ENCODE results near the gene PDF. TPM values are rescaled to one million over a fixed set of nuclear protein-coding genes. Genes with fewer than 3 reads are reported as not detected.

Gene PDF
- 12.3 and 21.5 TPM in 2 replicates for total RNA-seq (2014; rRNA removed; shearing (Covaris generic))
- 18.0 and 20.9 TPM in 2 replicates for polyA plus RNA-seq (2016; fragmentation: Nextera tagmentation; extraction: Ambion mirVana)

DNA sequence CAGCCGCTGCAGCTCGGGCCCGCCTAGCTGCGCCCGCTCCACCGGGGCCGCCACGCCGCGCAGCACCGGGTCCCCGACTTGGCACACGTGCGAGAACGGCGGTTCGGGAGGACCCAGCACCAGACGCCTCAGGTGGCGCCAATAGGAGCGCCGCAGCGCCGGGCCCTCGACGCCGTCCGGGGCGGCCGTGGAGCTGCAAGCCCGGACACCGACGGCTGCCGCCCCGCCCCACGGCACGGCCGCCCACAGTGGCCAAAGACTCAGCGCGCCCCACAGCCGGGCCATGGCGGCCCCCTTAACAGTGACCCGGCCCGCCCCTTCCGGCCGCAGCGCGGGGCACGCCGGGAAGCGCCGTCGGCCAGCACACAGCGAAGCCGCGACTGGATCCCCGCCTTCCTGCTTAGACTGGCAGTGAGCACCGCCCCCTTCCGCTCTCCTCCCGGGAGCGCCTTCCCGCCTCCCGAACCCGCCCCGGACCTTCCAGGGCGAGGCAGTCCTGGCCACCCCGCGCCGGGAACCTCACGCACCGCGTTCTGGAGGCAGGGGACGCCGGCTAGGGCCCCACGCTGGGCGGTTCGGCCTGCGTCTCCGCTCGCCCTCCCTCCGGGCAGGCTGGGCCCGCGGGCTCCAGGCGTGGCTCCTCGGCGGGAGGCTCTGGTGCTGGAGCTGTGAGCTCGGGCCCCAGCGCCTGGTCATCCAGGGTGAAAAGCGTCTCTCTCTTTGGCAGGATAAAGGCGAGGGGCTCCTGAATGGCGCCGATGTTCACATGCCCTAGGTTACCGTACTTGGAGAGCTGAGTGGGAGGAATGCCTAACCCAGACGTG, at the start of gene PDF:
TSS of gene PDF (minus strand) at position 303 of the 824 bp plus-strand sequence. CDS start at position 285, 18 bp downstream.
- Histone ChIP-seq H3K27me3 (replicated peaks; ENCODE audit: insufficient read depth) (no peaks in the 10 kb centered on the region), H3K36me3 (ENCODE audit: low read depth) (peaks cover 24% of the 10 kb centered on the region), H3K4me2 (ENCODE audit: unreplicated experiment) (peak within 1 kb of the TSS; percentile 84), H4K20me1 (ENCODE audit: insufficient read depth) (no peaks in the 10 kb centered on the region; the same call in 1 of the 2 replicates), H2AFZ (peak within 1 kb of the TSS; percentile 82), H3K9me2 (ENCODE audit: insufficient read depth) (no peaks in the 10 kb centered on the region), H3K79me2 (ENCODE audit: insufficient read depth) (peaks cover 84% of the 10 kb centered on the region), H3F3A (ENCODE audit: insufficient read depth) (peaks cover 27% of the 10 kb centered on the region), H3K27ac (peak within 1 kb of the TSS; percentile 75), H3K9ac (peak within 1 kb of the TSS; percentile 86), H3K4me3 (peak within 1 kb of the TSS; percentile 77), H3K4me1 (ENCODE audit: insufficient read depth) (peaks cover 28% of the 10 kb centered on the region), H3K9me3 (ENCODE audit: low read depth) (no peaks in the 10 kb centered on the region)
- DNase-seq = peak; percentile 99
- no peak for TF ChIP-seq EZH2phosphoT487 (IDR thresholded peaks at IDR 0.05; ENCODE audit: insufficient read depth, low read depth)
- 1 to 2% methylated on average over 61 to 70 of the region's 93 CpGs for WGBS, 2 experiments (ENCODE audit: low coverage in 1 of 2, low lambda C conversion rate in 2 of 2, missing lambda C conversion rate in 2 of 2)
- in situ Hi-C loops (cut with MboI) = no loop called here

- Histone ChIP-seq H3K79me2 (ENCODE audit: insufficient read depth) (peaks cover 90% of the 10 kb centered on the region), H3K9me2 (ENCODE audit: insufficient read depth) (no peaks in the 10 kb centered on the region), H4K20me1 (ENCODE audit: insufficient read depth) (no peaks in the 10 kb centered on the region), H3K4me3 (no peak overlapping the region), H3F3A (ENCODE audit: insufficient read depth) (peaks cover 21% of the 10 kb centered on the region; the same call in 1 of the 2 replicates), H3K4me1 (ENCODE audit: insufficient read depth) (peaks cover 14% of the 10 kb centered on the region), H3K27ac (peak overlapping the region; percentile 40), H3K9me3 (ENCODE audit: low read depth) (no peaks in the 10 kb centered on the region), H3K9ac (0 out of 2 replicates have a peak overlapping the region, but pooled peaks have one; percentile 9), H2AFZ (no peak overlapping the region), H3K4me2 (ENCODE audit: unreplicated experiment) (peak overlapping the region; percentile 22), H3K36me3 (ENCODE audit: low read depth) (peaks cover 36% of the 10 kb centered on the region), H3K27me3 (replicated peaks; ENCODE audit: insufficient read depth) (no peaks in the 10 kb centered on the region)
- in situ Hi-C loops (cut with MboI) = no loop called here
- WGBS, 2 experiments (ENCODE audit: low coverage in 1 of 2, low lambda C conversion rate in 2 of 2, missing lambda C conversion rate in 2 of 2) = 77 to 81% methylated on average over 1 of the region's 1 CpG
- TF ChIP-seq EZH2phosphoT487 (IDR thresholded peaks at IDR 0.05; ENCODE audit: insufficient read depth, low read depth) = no peak
- no peak for TF ChIP-seq EZH2 (IDR thresholded peaks at IDR 0.05; ENCODE audit: insufficient read depth, poor library complexity, severe bottlenecking)
- DNase-seq = peak; percentile 31
Observed at GRCh38 chr16:69378760-69379159, 48.4 kb upstream of the PDF start.

DNA sequence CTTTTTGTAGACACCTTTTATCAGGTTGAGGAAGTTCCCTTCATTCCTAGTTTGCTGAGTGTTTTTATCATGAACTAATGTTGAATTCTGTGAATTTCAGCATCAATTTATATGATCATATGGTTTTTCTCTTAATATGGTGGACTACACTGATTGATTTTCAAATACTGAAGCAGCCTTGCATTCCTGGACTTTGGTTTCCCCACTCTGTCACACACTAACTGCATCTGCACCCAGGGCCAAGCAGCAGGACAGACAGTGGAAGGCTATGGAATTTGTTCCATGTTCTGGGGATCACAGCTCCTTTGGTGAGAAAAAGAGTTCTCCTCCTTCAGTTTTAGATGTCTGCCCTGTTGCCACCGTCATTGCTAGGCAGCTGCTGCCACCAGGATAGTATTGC, 47.6 kb upstream of the PDF start:
- Histone ChIP-seq H3K9me3 (ENCODE audit: low read depth) (no peaks in the 10 kb centered on the region), H2AFZ (no peak overlapping the region), H3K9me2 (ENCODE audit: insufficient read depth) (no peaks in the 10 kb centered on the region), H4K20me1 (ENCODE audit: insufficient read depth) (no peaks in the 10 kb centered on the region), H3K79me2 (ENCODE audit: insufficient read depth) (peaks cover 90% of the 10 kb centered on the region), H3K4me1 (ENCODE audit: insufficient read depth) (peaks cover 12% of the 10 kb centered on the region), H3K36me3 (ENCODE audit: low read depth) (peaks cover 31% of the 10 kb centered on the region), H3K4me2 (ENCODE audit: unreplicated experiment) (no peak overlapping the region), H3K27ac (no peak overlapping the region), H3K27me3 (replicated peaks; ENCODE audit: insufficient read depth) (no peaks in the 10 kb centered on the region), H3K9ac (no peak overlapping the region), H3F3A (ENCODE audit: insufficient read depth) (peaks cover 21% of the 10 kb centered on the region; the same call in 1 of the 2 replicates), H3K4me3 (no peak overlapping the region)
- 40 to 69% methylated on average over 1 of the region's 1 CpG for WGBS, 2 experiments (ENCODE audit: low coverage in 1 of 2, low lambda C conversion rate in 2 of 2, missing lambda C conversion rate in 2 of 2)
- in situ Hi-C loops (cut with MboI) = no loop called here
- DNase-seq = no peak
- no peak for TF ChIP-seq EZH2phosphoT487 (IDR thresholded peaks at IDR 0.05; ENCODE audit: insufficient read depth, low read depth)

- Histone ChIP-seq H3K9ac (no peak overlapping the region), H3K9me2 (ENCODE audit: insufficient read depth) (no peaks in the 10 kb centered on the region), H3K4me2 (ENCODE audit: unreplicated experiment) (no peak overlapping the region), H3K79me2 (ENCODE audit: insufficient read depth) (peaks cover 90% of the 10 kb centered on the region), H4K20me1 (ENCODE audit: insufficient read depth) (no peaks in the 10 kb centered on the region), H3K4me1 (ENCODE audit: insufficient read depth) (peaks cover 12% of the 10 kb centered on the region), H3K4me3 (no peak overlapping the region), H3K27ac (no peak overlapping the region), H3K27me3 (replicated peaks; ENCODE audit: insufficient read depth) (no peaks in the 10 kb centered on the region), H3K9me3 (ENCODE audit: low read depth) (no peaks in the 10 kb centered on the region), H3K36me3 (ENCODE audit: low read depth) (peaks cover 22% of the 10 kb centered on the region), H2AFZ (no peak overlapping the region), H3F3A (ENCODE audit: insufficient read depth) (peaks cover 21% of the 10 kb centered on the region; the same call in 1 of the 2 replicates)
- WGBS, 2 experiments (ENCODE audit: low coverage in 1 of 2, low lambda C conversion rate in 2 of 2, missing lambda C conversion rate in 2 of 2) = 97 to 98% methylated on average over 9 to 10 of the region's 10 CpGs
- in situ Hi-C loops (cut with MboI) = no loop called here
- DNase-seq = no peak
- TF ChIP-seq EZH2phosphoT487 (IDR thresholded peaks at IDR 0.05; ENCODE audit: insufficient read depth, low read depth) = no peak
- no peak for TF ChIP-seq EZH2 (IDR thresholded peaks at IDR 0.05; ENCODE audit: insufficient read depth, poor library complexity, severe bottlenecking)
Observed at GRCh38 chr16:69376393-69377059, 46.1 kb upstream of the PDF start.
